SK-N-SH treated with all-trans-retinoic acid at 6 μM for 48 hours (cell line): ENCODE measurements around the gene BICD1.

ENCODE experiments used
- ATAC-seq: fragments of 200-7000 bp; cut with Tn5 transposase; 3 replicates; pipeline ENCODE4 v1.9.1; 2020; ENCODE audit warnings: mild to moderate bottlenecking, moderate library complexity
- ARNTL ChIP-seq: fragments of 450-650 bp; formaldehyde crosslinking; IDR thresholded peaks from 2 replicates; pipeline ENCODE4 v1.5.0; 2020; ENCODE audit warnings: low read depth, mild to moderate bottlenecking, moderate library complexity, borderline replicate concordance
- CSDC2 ChIP-seq: fragments of 250-450 bp; sonication (Bioruptor Pico); IDR thresholded peaks from 2 replicates; pipeline ENCODE4 v1.5.0; 2020; ENCODE audit warnings: mild to moderate bottlenecking, moderate library complexity
- GLIS3 ChIP-seq: fragments of 250-450 bp; sonication (Bioruptor Pico); IDR thresholded peaks from 2 replicates; pipeline ENCODE4 v1.5.0; 2020; ENCODE audit warnings: mild to moderate bottlenecking, moderate library complexity
- PATZ1 ChIP-seq: fragments of 250-450 bp; sonication (Bioruptor Pico); IDR thresholded peaks from 2 replicates; pipeline ENCODE4 v1.8.0; 2020; ENCODE audit warnings: mild to moderate bottlenecking, moderate library complexity, borderline replicate concordance
- PPARA ChIP-seq: fragments of 250-450 bp; sonication (Bioruptor Pico); IDR thresholded peaks from 2 replicates; pipeline ENCODE4 v1.5.0; 2020; ENCODE audit warnings: mild to moderate bottlenecking, borderline replicate concordance
- RARB ChIP-seq: fragments of 250-450 bp; sonication (Bioruptor Pico); IDR thresholded peaks from 2 replicates; pipeline ENCODE4 v1.8.0; 2021; ENCODE audit warnings: mild to moderate bottlenecking, moderate library complexity
- SNAI2 ChIP-seq: fragments of 250-450 bp; sonication (Bioruptor Pico); IDR thresholded peaks from 2 replicates; pipeline ENCODE4 v1.5.0; 2020; ENCODE audit warnings: mild to moderate bottlenecking, moderate library complexity
- TCF4 ChIP-seq: fragments of 250-450 bp; sonication (Bioruptor Pico); IDR thresholded peaks from 2 replicates; pipeline ENCODE4 v1.8.0; 2021; ENCODE audit warnings: mild to moderate bottlenecking, moderate library complexity, borderline replicate concordance
- TOX ChIP-seq: fragments of 250-450 bp; sonication (Bioruptor Pico); IDR thresholded peaks from 2 replicates; pipeline ENCODE4 v1.8.0; 2021; ENCODE audit warnings: mild to moderate bottlenecking, moderate library complexity, borderline replicate concordance
- ZC3H10 ChIP-seq: fragments of 250-450 bp; sonication (Bioruptor Pico); IDR thresholded peaks from 2 replicates; pipeline ENCODE4 v1.5.1; 2021; ENCODE audit warnings: mild to moderate bottlenecking, moderate library complexity
- ZFP3 ChIP-seq: fragments of 250-450 bp; sonication (Bioruptor Pico); IDR thresholded peaks from 2 replicates; pipeline ENCODE4 v1.5.0; 2020; ENCODE audit warnings: mild to moderate bottlenecking, moderate library complexity
- ZNF70 ChIP-seq: fragments of 450-650 bp; formaldehyde crosslinking; IDR thresholded peaks from 2 replicates; pipeline ENCODE4 v1.5.0; 2020; ENCODE audit warnings: mild to moderate bottlenecking, moderate library complexity
- ZNF8 ChIP-seq: fragments of 450-650 bp; formaldehyde crosslinking; IDR thresholded peaks from 2 replicates; pipeline ENCODE4 v1.5.0; 2020; ENCODE audit warnings: mild to moderate bottlenecking, moderate library complexity
- TF ChIP-seq, protein P1 (sequence below): fragments of 250-450 bp; sonication (Bioruptor Pico); IDR thresholded peaks from 2 replicates; pipeline ENCODE4 v1.5.1; 2021; ENCODE audit warnings: mild to moderate bottlenecking, moderate library complexity
- TF ChIP-seq, protein P2 (sequence below): fragments of 250-450 bp; sonication (Bioruptor Pico); IDR thresholded peaks from 2 replicates; pipeline ENCODE4 v1.5.1; 2020; ENCODE audit warnings: low read depth, mild to moderate bottlenecking, moderate library complexity
- TF ChIP-seq, protein P3 (sequence below): fragments of 250-450 bp; sonication (Bioruptor Pico); IDR thresholded peaks from 2 replicates; pipeline ENCODE4 v1.5.0; 2020; ENCODE audit warnings: mild to moderate bottlenecking, moderate library complexity

The BICD1 gene

GRCh38 chr12:32087306-32087705 is 19.3 kb upstream of the BICD1 start:
- TF ChIP-seq SNAI2 (CRISPR knock-in tag) (no peak), ARNTL (CRISPR knock-in tag) (no peak), PPARA (CRISPR knock-in tag) (no peak), PATZ1 (CRISPR knock-in tag) (no peak), ZC3H10 (CRISPR knock-in tag) (no peak)
- TF ChIP-seq, protein P1, sequence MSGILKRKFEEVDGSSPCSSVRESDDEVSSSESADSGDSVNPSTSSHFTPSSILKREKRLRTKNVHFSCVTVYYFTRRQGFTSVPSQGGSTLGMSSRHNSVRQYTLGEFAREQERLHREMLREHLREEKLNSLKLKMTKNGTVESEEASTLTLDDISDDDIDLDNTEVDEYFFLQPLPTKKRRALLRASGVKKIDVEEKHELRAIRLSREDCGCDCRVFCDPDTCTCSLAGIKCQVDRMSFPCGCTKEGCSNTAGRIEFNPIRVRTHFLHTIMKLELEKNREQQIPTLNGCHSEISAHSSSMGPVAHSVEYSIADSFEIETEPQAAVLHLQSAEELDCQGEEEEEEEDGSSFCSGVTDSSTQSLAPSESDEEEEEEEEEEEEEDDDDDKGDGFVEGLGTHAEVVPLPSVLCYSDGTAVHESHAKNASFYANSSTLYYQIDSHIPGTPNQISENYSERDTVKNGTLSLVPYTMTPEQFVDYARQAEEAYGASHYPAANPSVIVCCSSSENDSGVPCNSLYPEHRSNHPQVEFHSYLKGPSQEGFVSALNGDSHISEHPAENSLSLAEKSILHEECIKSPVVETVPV (CRISPR knock-in tag), result no peak
- TF ChIP-seq, all 23 proteins: peak for 0
- ATAC-seq, result no peak

DNA sequence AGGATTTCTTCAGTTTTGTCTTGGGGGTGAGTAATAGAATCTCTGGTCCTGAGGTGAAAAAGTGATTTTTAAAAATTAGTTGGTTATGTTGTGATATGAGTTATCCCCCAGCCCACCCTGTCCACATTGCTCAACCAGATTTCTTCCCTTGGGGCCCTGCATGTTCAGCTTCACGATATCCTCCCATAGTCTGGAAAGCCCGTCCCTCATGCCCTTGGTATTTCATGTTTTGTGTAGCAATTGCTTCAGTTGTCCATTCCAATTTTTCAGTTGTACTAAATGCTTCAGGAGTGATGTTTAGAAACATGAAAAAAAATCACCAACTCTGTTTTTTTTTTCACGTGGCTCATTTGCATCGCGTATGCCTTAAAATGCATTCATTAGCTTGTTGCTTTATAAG is 17.5 kb upstream of the BICD1 start:
- ATAC-seq, result peak; percentile 45
- TF ChIP-seq SNAI2 (CRISPR knock-in tag) (no peak), PATZ1 (CRISPR knock-in tag) (no peak), RARB (CRISPR knock-in tag) (no peak), PPARA (CRISPR knock-in tag) (no peak), ZNF8 (CRISPR knock-in tag) (no peak)
- TF ChIP-seq, all 23 proteins: peak for 0

DNA sequence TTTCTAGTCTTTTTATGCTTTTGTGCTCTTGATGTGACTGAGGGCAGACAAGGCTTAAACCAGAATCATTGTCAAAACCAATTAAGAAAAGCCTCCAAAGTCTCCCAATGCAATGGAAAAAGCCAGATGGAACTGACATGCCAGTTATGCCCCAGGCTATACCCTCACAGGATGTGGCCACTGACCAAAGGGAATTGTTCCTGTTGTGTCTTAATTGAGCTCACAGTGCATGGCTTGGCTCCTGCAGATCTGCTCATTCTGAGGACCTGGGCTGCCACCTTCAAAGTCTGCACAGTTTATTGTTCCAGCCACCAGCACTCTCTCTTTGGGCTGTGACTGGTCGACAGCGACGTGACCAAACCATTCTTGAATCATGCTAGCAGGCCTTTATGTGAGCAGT is 17.1 kb upstream of the BICD1 start:
- ATAC-seq, result peak; percentile 90
- TF ChIP-seq TCF4 (CRISPR knock-in tag) (peak; percentile 82), PATZ1 (CRISPR knock-in tag) (no peak), TOX (no peak), ZNF8 (CRISPR knock-in tag) (0 out of 2 replicates have a peak, but pooled peaks have one; percentile 20), ZFP3 (CRISPR knock-in tag) (no peak), CSDC2 (CRISPR knock-in tag) (no peak), ZNF70 (peak; percentile 72; the same call in 1 of the 2 replicates), PPARA (CRISPR knock-in tag) (peak; percentile 9; the same call in 1 of the 2 replicates), GLIS3 (CRISPR knock-in tag) (no peak)
- TF ChIP-seq, protein P2, sequence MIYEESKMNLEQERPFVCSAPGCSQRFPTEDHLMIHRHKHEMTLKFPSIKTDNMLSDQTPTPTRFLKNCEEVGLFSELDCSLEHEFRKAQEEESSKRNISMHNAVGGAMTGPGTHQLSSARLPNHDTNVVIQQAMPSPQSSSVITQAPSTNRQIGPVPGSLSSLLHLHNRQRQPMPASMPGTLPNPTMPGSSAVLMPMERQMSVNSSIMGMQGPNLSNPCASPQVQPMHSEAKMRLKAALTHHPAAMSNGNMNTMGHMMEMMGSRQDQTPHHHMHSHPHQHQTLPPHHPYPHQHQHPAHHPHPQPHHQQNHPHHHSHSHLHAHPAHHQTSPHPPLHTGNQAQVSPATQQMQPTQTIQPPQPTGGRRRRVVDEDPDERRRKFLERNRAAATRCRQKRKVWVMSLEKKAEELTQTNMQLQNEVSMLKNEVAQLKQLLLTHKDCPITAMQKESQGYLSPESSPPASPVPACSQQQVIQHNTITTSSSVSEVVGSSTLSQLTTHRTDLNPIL (CRISPR knock-in tag), result no peak
- TF ChIP-seq, protein P3, sequence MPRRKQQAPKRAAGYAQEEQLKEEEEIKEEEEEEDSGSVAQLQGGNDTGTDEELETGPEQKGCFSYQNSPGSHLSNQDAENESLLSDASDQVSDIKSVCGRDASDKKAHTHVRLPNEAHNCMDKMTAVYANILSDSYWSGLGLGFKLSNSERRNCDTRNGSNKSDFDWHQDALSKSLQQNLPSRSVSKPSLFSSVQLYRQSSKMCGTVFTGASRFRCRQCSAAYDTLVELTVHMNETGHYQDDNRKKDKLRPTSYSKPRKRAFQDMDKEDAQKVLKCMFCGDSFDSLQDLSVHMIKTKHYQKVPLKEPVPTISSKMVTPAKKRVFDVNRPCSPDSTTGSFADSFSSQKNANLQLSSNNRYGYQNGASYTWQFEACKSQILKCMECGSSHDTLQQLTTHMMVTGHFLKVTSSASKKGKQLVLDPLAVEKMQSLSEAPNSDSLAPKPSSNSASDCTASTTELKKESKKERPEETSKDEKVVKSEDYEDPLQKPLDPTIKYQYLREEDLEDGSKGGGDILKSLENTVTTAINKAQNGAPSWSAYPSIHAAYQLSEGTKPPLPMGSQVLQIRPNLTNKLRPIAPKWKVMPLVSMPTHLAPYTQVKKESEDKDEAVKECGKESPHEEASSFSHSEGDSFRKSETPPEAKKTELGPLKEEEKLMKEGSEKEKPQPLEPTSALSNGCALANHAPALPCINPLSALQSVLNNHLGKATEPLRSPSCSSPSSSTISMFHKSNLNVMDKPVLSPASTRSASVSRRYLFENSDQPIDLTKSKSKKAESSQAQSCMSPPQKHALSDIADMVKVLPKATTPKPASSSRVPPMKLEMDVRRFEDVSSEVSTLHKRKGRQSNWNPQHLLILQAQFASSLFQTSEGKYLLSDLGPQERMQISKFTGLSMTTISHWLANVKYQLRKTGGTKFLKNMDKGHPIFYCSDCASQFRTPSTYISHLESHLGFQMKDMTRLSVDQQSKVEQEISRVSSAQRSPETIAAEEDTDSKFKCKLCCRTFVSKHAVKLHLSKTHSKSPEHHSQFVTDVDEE (CRISPR knock-in tag), result peak; percentile 85; the same call in 1 of the 2 replicates
- TF ChIP-seq, all 23 proteins: peak for 5
